NCI-H345 (cell line): ENCODE measurements around the gene CREB3.

Experiments used
- DNase-seq: peaks from one replicate; lab custom pipeline; 2025; lab: John Stamatoyannopoulos, UW

The CREB3 gene

DNA sequence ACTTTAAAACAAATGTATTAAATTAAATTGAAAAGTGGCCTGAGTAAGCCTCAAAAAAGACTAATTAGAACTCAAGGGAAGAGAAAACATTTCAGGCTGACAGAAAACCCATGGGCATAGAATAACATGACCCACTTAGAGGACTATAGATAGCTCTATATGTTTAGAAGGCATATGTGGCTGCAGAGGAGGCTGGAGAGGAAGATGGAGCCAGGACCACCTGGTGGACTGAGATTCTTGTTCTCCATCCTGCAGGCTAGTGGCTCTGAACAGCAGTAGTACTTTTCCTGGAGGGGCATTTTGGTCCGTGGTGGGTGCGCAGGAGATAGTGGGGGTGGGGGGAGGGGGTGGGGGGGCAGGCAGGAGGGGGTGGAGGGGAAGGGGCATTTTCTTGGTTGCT is 48.6 kb downstream of the CREB3 start:
- DNase-seq: no peak

DNA sequence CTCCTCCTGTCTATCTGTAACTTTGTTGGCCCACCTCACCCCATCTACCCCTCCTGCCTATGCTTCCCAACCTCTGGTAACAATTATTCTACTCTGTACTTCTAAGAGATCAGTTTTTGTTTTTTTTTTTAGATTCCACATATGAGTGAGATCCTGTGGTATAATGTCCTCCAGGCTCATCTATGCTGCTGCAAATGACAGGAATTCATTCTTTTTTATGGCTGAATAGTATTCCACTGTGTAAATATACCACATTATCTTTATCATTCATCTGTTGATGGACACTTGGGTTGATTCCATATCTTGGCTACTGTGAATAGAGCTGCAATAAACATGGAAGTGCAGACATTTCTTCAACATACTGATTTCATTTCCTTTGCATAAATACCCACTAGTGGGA is 51.0 kb downstream of the CREB3 start:
- DNase-seq: no peak
